IgD-negative memory B cell (primary cell): ENCODE data around the gene IGSF21. TPM values are rescaled to one million over a fixed set of nuclear protein-coding genes. Genes with fewer than 3 reads are reported as not detected.

Experiments used
- H3K27ac Mint-ChIP-seq, 3 donors: one replicate each; pipeline ENCODE4 v1.8.0; 2020 to 2022; ENCODE audit warnings: mild to moderate bottlenecking in 3 of 3, mixed read lengths in 3 of 3, moderate library complexity in 1 of 3
- H3K27me3 Mint-ChIP-seq: one replicate; pipeline ENCODE4 v1.8.0; 2021; ENCODE audit warnings: mixed read lengths
- H3K36me3 Mint-ChIP-seq: one replicate; pipeline ENCODE4 v1.8.0; 2020; ENCODE audit warnings: mild to moderate bottlenecking, mixed read lengths
- H3K4me1 Mint-ChIP-seq, 3 donors: one replicate each; pipeline ENCODE4 v1.8.0; 2020 to 2022; ENCODE audit warnings: mixed read lengths in 3 of 3, mild to moderate bottlenecking in 1 of 3
- H3K4me3 Mint-ChIP-seq, 4 donors: one replicate each; pipeline ENCODE4 v1.8.0; 2020 to 2022; ENCODE audit warnings: mild to moderate bottlenecking in 4 of 4, mixed read lengths in 4 of 4, moderate library complexity in 3 of 4
- H3K9me3 Mint-ChIP-seq, 3 donors: one replicate each; pipeline ENCODE4 v1.8.0; 2020 to 2021; ENCODE audit warnings: mixed read lengths in 3 of 3, mild to moderate bottlenecking in 1 of 3
- polyA plus RNA-seq: library from polyadenylated mRNA; unstranded; fragments of 300-500 nt; fragmentation: Illumina TruSeq; gene quantifications from one replicate; pipeline ENCODE4 v1.2.3, GENCODE V29; 2021

IGSF21 gene
- polyA plus RNA-seq, 1 donor from 2014 or later = not detected

GRCh38 chr1:18339161-18339560, 231.6 kb downstream of the IGSF21 start:
- Mint-ChIP-seq H3K4me1 (peaks cover 0 to 2% (median 0%) of the 10 kb centered on the region in 3 donors), H3K9me3 (peaks cover 0 to 3% (median 0%) of the 10 kb centered on the region in 3 donors), H3K27ac (no peak overlapping the region), H3K36me3 (no peaks in the 10 kb centered on the region), H3K27me3 (peaks cover 1% of the 10 kb centered on the region), H3K4me3 (no peak overlapping the region)

GRCh38 chr1:18340158-18340764, 232.7 kb downstream of the IGSF21 start:
- peaks cover 0 to 2% (median 0%) of the 10 kb centered on the region in 3 donors for H3K4me1 Mint-ChIP-seq
- peaks cover 1% of the 10 kb centered on the region for H3K27me3 Mint-ChIP-seq
- peaks cover 0 to 3% (median 0%) of the 10 kb centered on the region in 3 donors for H3K9me3 Mint-ChIP-seq
- H3K27ac Mint-ChIP-seq = no peak overlapping the region
- no peaks in the 10 kb centered on the region for H3K36me3 Mint-ChIP-seq
- no peak overlapping the region for H3K4me3 Mint-ChIP-seq

DNA sequence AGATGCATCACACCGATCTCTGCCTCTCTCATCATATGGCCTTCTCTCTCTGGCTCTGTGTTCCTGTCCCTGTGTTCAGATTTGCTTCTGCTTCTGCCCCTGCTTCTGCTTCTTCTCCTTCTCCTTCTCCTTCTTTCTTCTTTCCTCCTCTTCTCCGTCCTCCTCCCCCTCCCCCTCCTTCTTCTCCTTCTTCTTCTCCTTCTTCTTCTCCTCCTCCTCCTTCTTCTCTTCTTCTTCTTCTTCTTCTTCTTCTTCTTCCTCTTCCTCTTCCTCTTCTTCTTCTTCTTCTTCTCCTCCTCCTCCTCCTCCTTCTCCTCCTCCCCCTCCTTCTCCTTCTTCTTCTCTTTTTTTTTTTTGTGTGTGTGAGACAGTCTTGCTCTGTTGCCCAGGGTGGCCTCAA, 233.2 kb downstream of the IGSF21 start:
- peaks cover 1% of the 10 kb centered on the region for H3K27me3 Mint-ChIP-seq
- peaks cover 0 to 3% (median 0%) of the 10 kb centered on the region in 3 donors for H3K9me3 Mint-ChIP-seq
- H3K4me1 Mint-ChIP-seq = peaks cover 0 to 2% (median 0%) of the 10 kb centered on the region in 3 donors
- H3K27ac Mint-ChIP-seq = no peak overlapping the region
- no peaks in the 10 kb centered on the region for H3K36me3 Mint-ChIP-seq
- no peak overlapping the region for H3K4me3 Mint-ChIP-seq

GRCh38 chr1:18341291-18342069, 233.9 kb downstream of the IGSF21 start:
- H3K27me3 Mint-ChIP-seq = peaks cover 1% of the 10 kb centered on the region
- H3K9me3 Mint-ChIP-seq = peaks cover 0 to 3% (median 0%) of the 10 kb centered on the region in 3 donors
- H3K27ac Mint-ChIP-seq = no peak overlapping the region
- peaks cover 0 to 2% (median 0%) of the 10 kb centered on the region in 3 donors for H3K4me1 Mint-ChIP-seq
- H3K36me3 Mint-ChIP-seq = no peaks in the 10 kb centered on the region
- no peak overlapping the region for H3K4me3 Mint-ChIP-seq

DNA sequence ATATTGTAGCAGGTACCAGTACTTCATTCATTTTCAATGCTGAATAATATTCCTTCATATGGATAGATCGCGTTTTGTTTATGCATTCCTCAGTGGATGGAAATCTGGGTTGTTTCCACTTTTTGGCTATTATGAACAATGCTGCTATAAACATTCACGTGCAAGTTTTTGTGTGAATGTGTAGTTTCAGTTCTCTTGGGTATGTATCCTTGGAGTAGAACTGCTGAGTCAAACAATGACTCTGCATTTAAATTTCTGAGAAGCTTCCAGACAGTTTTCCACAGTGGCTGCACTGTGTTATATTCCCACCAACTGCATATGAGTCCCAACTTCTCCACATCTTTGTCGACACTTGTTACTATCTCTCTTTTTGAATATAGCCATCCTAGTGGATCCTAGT, 235.1 kb downstream of the IGSF21 start:
- H3K36me3 Mint-ChIP-seq = no peaks in the 10 kb centered on the region
- H3K4me3 Mint-ChIP-seq = no peak overlapping the region
- peaks cover 3% of the 10 kb centered on the region for H3K27me3 Mint-ChIP-seq
- H3K4me1 Mint-ChIP-seq = peaks cover 0 to 2% (median 0%) of the 10 kb centered on the region in 3 donors
- peaks cover 0 to 3% (median 0%) of the 10 kb centered on the region in 3 donors for H3K9me3 Mint-ChIP-seq
- no peak overlapping the region for H3K27ac Mint-ChIP-seq

- Mint-ChIP-seq H3K9me3 (peaks cover 0 to 3% (median 0%) of the 10 kb centered on the region in 3 donors), H3K27me3 (peaks cover 3% of the 10 kb centered on the region), H3K27ac (no peak overlapping the region), H3K4me3 (no peak overlapping the region), H3K4me1 (peaks cover 0 to 2% (median 0%) of the 10 kb centered on the region in 3 donors), H3K36me3 (no peaks in the 10 kb centered on the region)
Measured at GRCh38 chr1:18343581-18343980, 236.0 kb downstream of the IGSF21 start.

DNA sequence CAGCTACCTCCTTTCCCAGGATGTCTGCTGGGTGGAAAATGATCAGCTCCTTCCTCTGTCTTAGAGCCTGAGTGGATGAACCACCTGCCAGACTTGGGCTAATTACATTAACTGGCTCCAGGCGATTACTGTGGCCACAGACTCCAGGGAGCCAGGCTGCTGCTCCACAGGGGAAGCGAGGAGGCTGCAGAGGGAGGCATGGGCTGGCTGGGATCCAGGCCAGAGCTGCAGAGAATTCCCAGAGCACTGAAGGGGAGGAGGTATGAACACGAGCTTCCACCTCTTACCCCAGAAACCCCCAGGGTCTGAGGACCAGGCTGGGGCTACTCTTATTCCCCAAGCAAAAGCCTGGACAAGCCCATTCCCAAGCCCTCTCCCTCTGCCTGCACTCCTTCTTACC, 237.2 kb downstream of the IGSF21 start:
- peaks cover 3% of the 10 kb centered on the region for H3K27me3 Mint-ChIP-seq
- H3K36me3 Mint-ChIP-seq = no peaks in the 10 kb centered on the region
- no peak overlapping the region for H3K27ac Mint-ChIP-seq
- H3K4me3 Mint-ChIP-seq = no peak overlapping the region
- peaks cover 0 to 2% (median 0%) of the 10 kb centered on the region in 3 donors for H3K4me1 Mint-ChIP-seq
- H3K9me3 Mint-ChIP-seq = peaks cover 0 to 3% (median 0%) of the 10 kb centered on the region in 3 donors

GRCh38 chr1:18347559-18347958, 240.0 kb downstream of the IGSF21 start:
- Mint-ChIP-seq H3K4me1 (no peaks in the 10 kb centered on the region), H3K9me3 (peaks cover 0 to under 1% (median 0%) of the 10 kb centered on the region in 3 donors), H3K27me3 (peaks cover 3% of the 10 kb centered on the region), H3K36me3 (no peaks in the 10 kb centered on the region), H3K27ac (no peak overlapping the region), H3K4me3 (no peak overlapping the region)

DNA sequence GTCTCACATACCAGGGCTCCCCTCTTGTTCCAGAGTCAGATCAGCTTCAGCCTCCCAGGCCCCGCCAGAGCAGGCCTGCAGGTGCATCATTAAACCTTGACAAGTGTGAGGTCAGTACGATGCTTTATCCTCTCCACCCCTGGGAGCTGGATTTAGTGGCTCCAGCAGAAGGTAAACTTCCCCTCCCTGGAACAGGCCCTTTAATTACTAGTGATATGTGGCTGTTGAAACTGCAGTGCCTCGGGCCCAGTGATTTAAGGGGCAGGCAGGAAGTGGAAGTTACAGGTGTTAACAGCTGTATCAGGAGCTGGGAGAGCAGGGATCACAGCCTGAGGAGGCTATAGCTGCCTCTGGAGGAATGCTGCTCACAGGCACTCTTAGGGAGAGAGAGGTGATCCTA, 240.8 kb downstream of the IGSF21 start:
- Mint-ChIP-seq H3K4me1 (no peaks in the 10 kb centered on the region), H3K4me3 (no peak overlapping the region), H3K27ac (no peak overlapping the region), H3K9me3 (no peaks in the 10 kb centered on the region), H3K36me3 (no peaks in the 10 kb centered on the region), H3K27me3 (peaks cover 9% of the 10 kb centered on the region)

DNA sequence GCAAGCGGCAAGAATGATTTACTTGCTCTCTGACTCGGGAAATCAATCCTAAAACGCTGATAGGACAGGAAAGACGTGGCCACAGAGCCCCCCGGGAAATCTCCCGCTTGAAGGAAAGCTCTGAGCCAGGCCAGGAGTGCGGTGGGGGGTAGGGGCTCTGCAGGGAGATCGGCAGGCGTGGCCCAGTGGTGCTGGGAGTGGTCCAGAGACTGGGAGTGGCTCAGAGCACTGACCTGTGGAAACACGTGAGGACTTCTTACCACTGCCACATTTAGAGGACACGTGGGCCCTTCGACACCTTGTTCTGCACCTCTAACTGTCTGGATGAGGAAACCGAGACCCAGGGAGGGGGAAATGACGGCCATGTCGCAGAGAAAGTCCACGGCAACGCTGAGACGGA, 243.1 kb downstream of the IGSF21 start:
- Mint-ChIP-seq H3K9me3 (peaks cover 0 to 3% (median 0%) of the 10 kb centered on the region in 3 donors), H3K4me3 (no peak overlapping the region), H3K36me3 (no peaks in the 10 kb centered on the region), H3K4me1 (no peaks in the 10 kb centered on the region), H3K27ac (no peak overlapping the region), H3K27me3 (peaks cover 16% of the 10 kb centered on the region)

DNA sequence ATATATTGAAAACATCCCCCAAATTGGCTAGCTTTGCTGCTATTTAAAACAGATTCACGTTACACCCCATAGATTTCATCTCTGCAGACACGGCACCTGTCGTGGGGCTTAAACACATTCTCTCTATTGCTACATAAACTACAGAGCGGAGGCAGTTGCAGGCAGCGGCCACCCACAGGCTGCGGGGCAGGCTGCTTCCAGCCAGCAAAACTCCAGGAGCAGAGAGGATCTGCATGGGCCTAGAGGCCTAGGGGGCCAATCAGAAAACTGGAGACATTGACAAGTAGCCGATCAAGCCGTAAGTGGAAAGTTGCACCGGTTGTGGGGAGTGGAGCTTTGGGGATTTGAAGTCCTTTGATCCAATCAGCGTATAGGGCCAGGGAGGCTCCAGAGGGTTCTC, 244.1 kb downstream of the IGSF21 start:
- no peaks in the 10 kb centered on the region for H3K4me1 Mint-ChIP-seq
- no peak overlapping the region for H3K27ac Mint-ChIP-seq
- H3K27me3 Mint-ChIP-seq = peaks cover 17% of the 10 kb centered on the region
- H3K36me3 Mint-ChIP-seq = no peaks in the 10 kb centered on the region
- H3K4me3 Mint-ChIP-seq = no peak overlapping the region
- H3K9me3 Mint-ChIP-seq = peaks cover 0 to 3% (median 0%) of the 10 kb centered on the region in 3 donors

- Mint-ChIP-seq H3K27me3 (peaks cover 17% of the 10 kb centered on the region), H3K9me3 (peaks cover 0 to 3% (median 0%) of the 10 kb centered on the region in 3 donors), H3K27ac (no peak overlapping the region), H3K4me3 (no peak overlapping the region), H3K36me3 (no peaks in the 10 kb centered on the region), H3K4me1 (no peaks in the 10 kb centered on the region)
Measured at GRCh38 chr1:18352636-18353265, 245.2 kb downstream of the IGSF21 start.

- H3K9me3 Mint-ChIP-seq = peaks cover 0 to 3% (median 0%) of the 10 kb centered on the region in 3 donors
- no peak overlapping the region for H3K4me3 Mint-ChIP-seq
- H3K4me1 Mint-ChIP-seq = no peaks in the 10 kb centered on the region
- H3K27ac Mint-ChIP-seq = peak overlapping the region in 1 of 3 donors; percentile 83
- H3K27me3 Mint-ChIP-seq = peaks cover 17% of the 10 kb centered on the region
- no peaks in the 10 kb centered on the region for H3K36me3 Mint-ChIP-seq
Measured at GRCh38 chr1:18353528-18353927, 245.9 kb downstream of the IGSF21 start.

- Mint-ChIP-seq H3K9me3 (peaks cover 0 to 3% (median 0%) of the 10 kb centered on the region in 3 donors), H3K36me3 (no peaks in the 10 kb centered on the region), H3K4me1 (no peaks in the 10 kb centered on the region), H3K27me3 (peaks cover 17% of the 10 kb centered on the region), H3K4me3 (no peak overlapping the region), H3K27ac (no peak overlapping the region)
Measured at GRCh38 chr1:18353992-18354391, 246.4 kb downstream of the IGSF21 start.

DNA sequence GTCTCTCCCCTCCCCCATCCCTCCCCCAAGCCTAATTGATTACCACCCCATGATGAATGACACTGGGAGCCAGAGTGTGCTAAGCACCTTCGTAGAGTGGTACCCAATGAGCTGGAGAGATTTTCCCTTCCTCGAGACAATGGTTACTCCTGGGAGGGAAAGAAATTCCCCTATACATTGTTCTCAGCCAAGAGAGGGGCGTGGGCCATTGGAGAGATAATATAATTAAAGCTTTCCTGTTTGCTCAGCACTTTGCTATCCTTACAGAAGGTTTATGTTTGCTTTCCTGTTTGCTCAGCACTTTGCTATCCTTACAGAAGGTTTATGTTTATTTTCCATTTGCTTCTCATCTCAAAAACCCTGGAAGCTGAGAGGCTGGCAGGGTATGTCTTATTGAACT, 247.0 kb downstream of the IGSF21 start:
- H3K36me3 Mint-ChIP-seq = no peaks in the 10 kb centered on the region
- H3K4me3 Mint-ChIP-seq = no peak overlapping the region
- no peaks in the 10 kb centered on the region for H3K4me1 Mint-ChIP-seq
- H3K27me3 Mint-ChIP-seq = peaks cover 17% of the 10 kb centered on the region
- no peak overlapping the region for H3K27ac Mint-ChIP-seq
- peaks cover 0 to 3% (median 0%) of the 10 kb centered on the region in 3 donors for H3K9me3 Mint-ChIP-seq
